ENCODE measurements around the gene CBLC. TPM values are rescaled to one million over a fixed set of nuclear protein-coding genes. Genes with fewer than 3 reads are reported as not detected.

CBLC gene
- total RNA-seq, 1 experiment from 2014 or later = 42.3 TPM

DNA sequence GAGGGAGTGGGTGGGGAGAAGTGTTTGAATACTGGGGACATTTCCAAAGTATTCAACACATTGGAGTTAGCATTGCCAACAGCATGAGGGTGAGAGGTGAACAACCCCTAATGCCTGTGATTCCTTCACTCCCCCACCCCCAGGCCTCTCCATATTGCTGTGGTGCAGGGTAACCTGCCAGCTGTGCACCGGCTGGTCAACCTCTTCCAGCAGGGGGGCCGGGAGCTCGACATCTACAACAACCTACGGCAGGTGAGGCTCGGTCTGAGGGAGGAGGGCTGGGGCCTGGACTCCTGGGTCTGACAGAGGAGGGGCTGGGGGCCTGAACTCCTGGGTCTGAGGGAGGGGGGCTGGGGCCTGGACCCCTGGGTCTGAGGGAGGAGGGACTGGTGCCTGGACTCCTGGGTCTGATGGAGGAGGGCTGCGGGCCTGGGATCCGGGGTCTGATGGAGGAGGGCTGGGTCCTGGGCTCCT lies 21.6 kb upstream of the CBLC start:
- H3K4me3 Mint-ChIP-seq (ENCODE audit: unreplicated experiment) = no peak overlapping the region
- intact Hi-C loops (cut with micrococcal nuclease; ENCODE audit: unreplicated experiment) = no loop called here
- CTCF ChIA-PET = interaction anchor here (0.8 kb wide), 1 partner anchor 14 kb away, joined by 11 read pairs; no protein-coding TSS in a partner anchor

DNA sequence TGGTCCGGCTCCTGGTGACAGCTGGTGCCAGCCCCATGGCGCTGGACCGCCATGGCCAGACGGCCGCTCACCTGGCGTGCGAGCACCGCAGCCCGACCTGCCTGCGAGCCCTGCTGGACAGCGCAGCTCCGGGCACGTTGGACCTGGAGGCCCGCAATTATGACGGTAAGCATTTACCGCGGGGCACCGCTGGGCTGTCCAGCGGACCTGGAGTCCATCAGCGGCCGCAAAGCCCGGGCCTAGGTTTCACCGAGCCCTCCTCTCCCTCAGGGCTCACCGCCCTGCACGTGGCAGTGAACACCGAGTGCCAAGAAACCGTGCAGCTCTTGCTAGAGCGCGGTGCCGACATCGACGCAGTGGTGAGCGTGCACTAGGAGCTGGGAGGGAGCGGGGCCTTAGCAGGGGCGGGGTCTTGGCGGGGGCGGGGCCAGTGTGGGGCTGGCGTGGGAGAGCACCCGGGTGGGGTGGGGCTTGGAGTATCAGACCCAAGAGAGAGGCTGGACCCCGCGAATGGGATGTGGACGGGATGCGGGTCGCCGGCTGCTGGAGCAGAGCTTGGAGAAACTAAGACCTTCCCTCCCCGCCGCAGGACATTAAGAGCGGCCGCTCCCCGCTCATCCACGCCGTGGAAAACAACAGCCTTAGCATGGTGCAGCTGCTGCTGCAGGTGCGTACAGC lies 20.5 kb upstream of the CBLC start:
- no TSS peak for BruUV-seq (replicated peaks)
- Histone ChIP-seq H3K27me3 (replicated peaks; ENCODE audit: control insufficient read depth, insufficient read depth, low read length) (no peaks in the 10 kb centered on the region), H3K36me3 (ENCODE audit: control insufficient read depth, insufficient read depth, low read length) (peaks cover 1% of the 10 kb centered on the region; the same call in 1 of the 2 replicates), H3K4me3 (ENCODE audit: low read depth, low read length) (no peak overlapping the region), H3K4me1 (peaks cover 22% of the 10 kb centered on the region), H3K9me3 (no peaks in the 10 kb centered on the region)
- CTCF ChIA-PET = interaction anchor here (0.6 to 1.5 kb wide), 3 partner anchors 13 to 1029 kb away, joined by 3 read pairs; no protein-coding TSS in a partner anchor
- intact Hi-C loops (cut with micrococcal nuclease; ENCODE audit: unreplicated experiment) = no loop called here
- Mint-ChIP-seq H3K4me1 (ENCODE audit: low read depth, unreplicated experiment) (no peaks in the 10 kb centered on the region), H3K36me3 (ENCODE audit: insufficient read depth, unreplicated experiment) (peaks cover 29% of the 10 kb centered on the region), H3K27me3 (ENCODE audit: insufficient read depth, unreplicated experiment) (no peaks in the 10 kb centered on the region), H3K4me3 (ENCODE audit: unreplicated experiment) (no peak overlapping the region), H3K9me3 (ENCODE audit: unreplicated experiment) (no peaks in the 10 kb centered on the region), H3K27ac (ENCODE audit: unreplicated experiment) (peak overlapping the region; percentile 27)
- TF ChIP-seq, protein P1, sequence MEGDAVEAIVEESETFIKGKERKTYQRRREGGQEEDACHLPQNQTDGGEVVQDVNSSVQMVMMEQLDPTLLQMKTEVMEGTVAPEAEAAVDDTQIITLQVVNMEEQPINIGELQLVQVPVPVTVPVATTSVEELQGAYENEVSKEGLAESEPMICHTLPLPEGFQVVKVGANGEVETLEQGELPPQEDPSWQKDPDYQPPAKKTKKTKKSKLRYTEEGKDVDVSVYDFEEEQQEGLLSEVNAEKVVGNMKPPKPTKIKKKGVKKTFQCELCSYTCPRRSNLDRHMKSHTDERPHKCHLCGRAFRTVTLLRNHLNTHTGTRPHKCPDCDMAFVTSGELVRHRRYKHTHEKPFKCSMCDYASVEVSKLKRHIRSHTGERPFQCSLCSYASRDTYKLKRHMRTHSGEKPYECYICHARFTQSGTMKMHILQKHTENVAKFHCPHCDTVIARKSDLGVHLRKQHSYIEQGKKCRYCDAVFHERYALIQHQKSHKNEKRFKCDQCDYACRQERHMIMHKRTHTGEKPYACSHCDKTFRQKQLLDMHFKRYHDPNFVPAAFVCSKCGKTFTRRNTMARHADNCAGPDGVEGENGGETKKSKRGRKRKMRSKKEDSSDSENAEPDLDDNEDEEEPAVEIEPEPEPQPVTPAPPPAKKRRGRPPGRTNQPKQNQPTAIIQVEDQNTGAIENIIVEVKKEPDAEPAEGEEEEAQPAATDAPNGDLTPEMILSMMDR (IDR thresholded peaks at IDR 0.05; ENCODE audit: insufficient read depth in 1 of 2, low read depth in 1 of 2, low read length in 1 of 2, severe bottlenecking in 1 of 2, unreplicated experiment in 1 of 2) = no peak
- no peak for DNase-seq
- POLR2A ChIA-PET = no interaction called here

More for the DNA sequence above, 21.6 kb upstream of the CBLC start:
- BruUV-seq (replicated peaks) = no TSS peak
- Mint-ChIP-seq H3K36me3 (ENCODE audit: insufficient read depth, unreplicated experiment) (peaks cover 32% of the 10 kb centered on the region), H3K9me3 (ENCODE audit: unreplicated experiment) (no peaks in the 10 kb centered on the region), H3K27ac (ENCODE audit: unreplicated experiment) (peak overlapping the region; percentile 27), H3K4me1 (ENCODE audit: low read depth, unreplicated experiment) (no peaks in the 10 kb centered on the region), H3K27me3 (ENCODE audit: insufficient read depth, unreplicated experiment) (no peaks in the 10 kb centered on the region)
- H3K4me3 ChIP-seq (ENCODE audit: low read depth, low read length) = no peak overlapping the region
- POLR2A ChIA-PET = no interaction called here
- DNase-seq = no peak
- H3K9me3 ChIP-seq = no peaks in the 10 kb centered on the region
- H3K4me1 ChIP-seq = peaks cover 22% of the 10 kb centered on the region
- peaks cover 1% of the 10 kb centered on the region for H3K36me3 ChIP-seq (ENCODE audit: control insufficient read depth, insufficient read depth, low read length)
- H3K27me3 ChIP-seq (replicated peaks; ENCODE audit: control insufficient read depth, insufficient read depth, low read length) = no peaks in the 10 kb centered on the region
- TF ChIP-seq, protein P1 (IDR thresholded peaks at IDR 0.05; ENCODE audit: insufficient read depth in 1 of 2, low read depth in 1 of 2, low read length in 1 of 2, severe bottlenecking in 1 of 2, unreplicated experiment in 1 of 2) = no peak

DNA sequence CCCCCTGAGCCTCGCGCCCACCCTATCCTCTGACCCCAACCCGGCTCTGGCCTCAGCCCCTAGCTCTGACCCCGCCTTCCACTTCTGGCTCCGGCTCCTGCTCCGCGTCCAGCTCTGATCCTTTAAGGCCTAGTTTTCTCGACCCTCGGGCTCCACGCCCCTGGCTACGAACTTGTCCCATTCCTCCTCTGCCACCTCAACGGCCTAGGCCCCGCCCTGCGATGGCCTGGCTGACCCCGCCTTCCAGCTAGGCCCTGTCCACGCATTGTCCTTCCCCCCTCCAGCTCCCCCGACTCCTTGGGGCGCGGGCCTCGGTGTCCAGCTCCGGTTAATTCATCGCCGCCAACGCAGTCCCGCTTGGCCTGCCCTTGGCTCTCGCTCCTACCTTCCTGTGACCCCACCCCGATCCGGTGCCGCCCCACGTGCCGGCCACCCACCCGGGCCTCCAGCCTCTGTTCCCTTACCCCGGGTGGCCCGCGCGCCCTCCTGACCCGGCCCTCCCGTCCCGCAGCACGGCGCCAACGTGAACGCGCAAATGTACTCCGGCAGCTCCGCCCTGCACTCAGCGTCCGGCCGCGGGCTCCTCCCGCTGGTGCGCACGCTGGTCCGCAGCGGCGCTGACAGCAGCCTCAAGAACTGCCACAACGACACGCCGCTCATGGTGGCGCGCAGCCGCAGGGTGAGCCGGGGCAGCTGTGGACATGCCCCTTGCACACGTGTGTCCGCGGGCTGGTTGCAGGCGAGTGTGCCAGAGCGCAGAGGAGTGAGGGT lies 19.8 kb upstream of the CBLC start:
- H3K4me1 ChIP-seq = peaks cover 16% of the 10 kb centered on the region
- no peak for DNase-seq
- H3K27me3 ChIP-seq (replicated peaks; ENCODE audit: control insufficient read depth, insufficient read depth, low read length) = no peaks in the 10 kb centered on the region
- H3K9me3 ChIP-seq = no peaks in the 10 kb centered on the region
- H3K36me3 ChIP-seq (ENCODE audit: control insufficient read depth, insufficient read depth, low read length) = peaks cover 1% of the 10 kb centered on the region; the same call in 1 of the 2 replicates
- Mint-ChIP-seq H3K4me1 (ENCODE audit: low read depth, unreplicated experiment) (no peaks in the 10 kb centered on the region), H3K27me3 (ENCODE audit: insufficient read depth, unreplicated experiment) (no peaks in the 10 kb centered on the region), H3K4me3 (ENCODE audit: unreplicated experiment) (no peak overlapping the region), H3K27ac (ENCODE audit: unreplicated experiment) (no peak overlapping the region), H3K9me3 (ENCODE audit: unreplicated experiment) (no peaks in the 10 kb centered on the region), H3K36me3 (ENCODE audit: insufficient read depth, unreplicated experiment) (peaks cover 23% of the 10 kb centered on the region)
- TF ChIP-seq, protein P1 (IDR thresholded peaks at IDR 0.05; ENCODE audit: insufficient read depth in 1 of 2, low read depth in 1 of 2, low read length in 1 of 2, severe bottlenecking in 1 of 2, unreplicated experiment in 1 of 2) = no peak
- no TSS peak for BruUV-seq (replicated peaks)
- no peak overlapping the region for H3K4me3 ChIP-seq (ENCODE audit: low read depth, low read length)
- CTCF ChIA-PET = interaction anchor here (0.9 to 1.5 kb wide), 2 partner anchors 13 to 15 kb away, joined by 3 read pairs; no protein-coding TSS in a partner anchor
- intact Hi-C loops (cut with micrococcal nuclease; ENCODE audit: unreplicated experiment) = no loop called here
- POLR2A ChIA-PET = no interaction called here
